ENCODE measurements around the gene STYK1.

Gene STYK1

DNA sequence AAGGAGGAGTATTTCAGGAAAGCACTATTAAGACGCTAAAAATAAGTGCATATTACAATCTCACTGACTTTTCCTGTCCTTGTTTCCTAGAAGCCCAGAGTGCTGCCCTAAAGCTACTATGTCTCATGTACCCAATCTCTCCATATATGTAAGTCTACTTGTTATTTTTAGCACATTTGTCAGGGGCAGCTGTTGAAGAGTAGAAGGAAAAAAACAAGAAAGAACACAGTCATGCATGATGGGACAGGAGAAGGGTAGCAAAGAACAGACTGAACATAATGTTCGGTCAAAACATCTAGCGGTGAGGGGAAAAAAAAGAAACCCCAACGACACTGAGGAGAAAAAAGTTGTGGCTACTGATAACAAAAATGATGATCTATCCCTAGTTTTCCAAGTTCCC, 35.0 kb upstream of the STYK1 start:
- no peak overlapping the region for H3K4me3 ChIP-seq (ENCODE audit: low read depth, low read length)
- TF ChIP-seq, protein P1, sequence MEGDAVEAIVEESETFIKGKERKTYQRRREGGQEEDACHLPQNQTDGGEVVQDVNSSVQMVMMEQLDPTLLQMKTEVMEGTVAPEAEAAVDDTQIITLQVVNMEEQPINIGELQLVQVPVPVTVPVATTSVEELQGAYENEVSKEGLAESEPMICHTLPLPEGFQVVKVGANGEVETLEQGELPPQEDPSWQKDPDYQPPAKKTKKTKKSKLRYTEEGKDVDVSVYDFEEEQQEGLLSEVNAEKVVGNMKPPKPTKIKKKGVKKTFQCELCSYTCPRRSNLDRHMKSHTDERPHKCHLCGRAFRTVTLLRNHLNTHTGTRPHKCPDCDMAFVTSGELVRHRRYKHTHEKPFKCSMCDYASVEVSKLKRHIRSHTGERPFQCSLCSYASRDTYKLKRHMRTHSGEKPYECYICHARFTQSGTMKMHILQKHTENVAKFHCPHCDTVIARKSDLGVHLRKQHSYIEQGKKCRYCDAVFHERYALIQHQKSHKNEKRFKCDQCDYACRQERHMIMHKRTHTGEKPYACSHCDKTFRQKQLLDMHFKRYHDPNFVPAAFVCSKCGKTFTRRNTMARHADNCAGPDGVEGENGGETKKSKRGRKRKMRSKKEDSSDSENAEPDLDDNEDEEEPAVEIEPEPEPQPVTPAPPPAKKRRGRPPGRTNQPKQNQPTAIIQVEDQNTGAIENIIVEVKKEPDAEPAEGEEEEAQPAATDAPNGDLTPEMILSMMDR (conservative IDR thresholded peaks at IDR 0.05; ENCODE audit: low read depth, low read length): no peak
- no peak for DNase-seq (ENCODE audit: low read depth)

DNA sequence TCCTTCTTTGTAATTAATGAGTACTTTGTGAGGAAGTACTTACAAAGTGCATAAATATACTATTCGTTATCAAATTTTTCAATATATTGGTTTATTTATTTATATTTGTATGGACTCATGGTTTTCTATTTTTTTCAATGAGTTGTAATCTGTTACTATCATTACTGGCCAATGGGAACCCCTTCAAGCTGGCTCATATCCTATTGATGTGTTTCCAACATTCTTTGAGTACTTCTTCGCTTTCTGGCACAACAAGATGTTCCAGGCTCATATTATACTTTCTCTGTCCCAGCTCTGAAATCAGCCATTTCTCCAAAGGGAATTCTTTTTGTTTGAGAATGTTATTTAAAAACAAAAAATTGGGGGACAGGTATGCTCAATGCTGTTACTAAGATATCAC, 31.8 kb upstream of the STYK1 start:
- TF ChIP-seq, protein P1 (conservative IDR thresholded peaks at IDR 0.05; ENCODE audit: low read depth, low read length): no peak
- peak; percentile 85 for DNase-seq (ENCODE audit: low read depth)

DNA sequence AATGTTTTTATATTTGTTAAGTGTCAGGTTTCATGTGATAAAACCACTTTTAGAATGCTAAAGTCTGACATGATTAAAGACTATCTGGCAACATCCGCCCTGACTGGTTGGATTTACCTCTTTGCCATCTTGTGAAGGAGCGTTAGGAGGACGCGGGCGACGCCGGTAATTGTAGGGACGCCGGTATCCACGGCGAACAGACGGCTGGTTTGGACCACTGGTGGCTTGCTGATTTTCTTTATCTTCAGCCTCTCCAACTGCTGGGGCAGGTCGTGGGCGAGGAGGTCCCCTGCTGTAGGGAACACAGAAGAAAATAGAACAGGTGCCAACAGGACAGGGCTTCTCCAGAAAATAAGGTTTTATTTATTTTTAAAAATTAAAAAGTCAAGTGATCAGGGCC, 28.0 kb upstream of the STYK1 start:
- TF ChIP-seq, protein P1 (conservative IDR thresholded peaks at IDR 0.05; ENCODE audit: low read depth, low read length): no peak
- DNase-seq (ENCODE audit: low read depth): no peak
- H3K4me3 ChIP-seq (ENCODE audit: low read depth, low read length): no peak overlapping the region

More for the DNA sequence above, 31.8 kb upstream of the STYK1 start:
- H3K4me3 ChIP-seq (ENCODE audit: low read depth, low read length): no peak overlapping the region

DNA sequence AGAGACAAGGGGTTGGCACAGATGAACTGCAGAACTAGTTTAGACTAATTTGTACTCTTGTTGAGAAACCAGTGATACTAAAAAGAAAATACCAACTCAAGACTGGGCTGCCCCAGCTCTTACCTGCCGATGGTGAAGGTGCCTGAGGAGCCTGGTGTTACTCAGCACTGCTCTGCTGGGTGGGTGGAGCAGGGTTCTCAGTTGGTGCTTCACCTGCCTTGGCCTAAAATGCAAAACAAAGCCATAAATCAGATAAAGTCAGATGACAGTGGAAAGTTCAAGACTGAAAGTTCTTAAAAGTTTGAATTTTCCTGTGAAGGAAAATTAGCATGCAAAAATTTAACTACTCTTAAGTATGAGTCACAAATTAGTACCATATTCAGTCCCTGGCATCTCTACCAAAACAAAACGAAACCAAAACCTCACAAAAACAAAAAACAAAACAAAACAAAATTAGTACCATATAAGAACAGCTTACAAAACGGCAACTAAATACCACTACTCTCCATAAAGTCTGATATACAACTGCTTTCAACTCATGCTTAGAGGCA, 27.4 kb upstream of the STYK1 start:
- H3K4me3 ChIP-seq (ENCODE audit: low read depth, low read length): no peak overlapping the region
- DNase-seq (ENCODE audit: low read depth): no peak
- TF ChIP-seq, protein P1 (conservative IDR thresholded peaks at IDR 0.05; ENCODE audit: low read depth, low read length): no peak

DNA sequence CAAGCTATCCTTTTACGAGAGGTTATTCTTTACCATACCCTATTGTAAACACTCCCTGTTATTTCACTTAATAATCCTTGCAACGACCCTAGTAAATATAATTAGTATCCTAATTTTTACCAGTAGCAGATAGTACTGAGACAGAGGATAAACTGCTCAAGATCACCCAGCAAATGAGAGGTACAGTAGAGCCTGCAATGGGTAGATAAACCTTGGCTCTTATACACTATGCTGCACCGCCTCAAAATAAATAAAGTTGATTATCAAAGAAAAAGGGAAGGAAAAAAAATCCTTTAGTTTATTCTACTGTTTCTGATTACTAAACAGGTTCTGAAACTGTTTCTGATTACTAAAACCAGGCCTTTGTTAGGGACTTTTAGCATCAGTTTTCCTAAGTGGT, 26.7 kb upstream of the STYK1 start:
- TF ChIP-seq, protein P1 (conservative IDR thresholded peaks at IDR 0.05; ENCODE audit: low read depth, low read length): no peak
- H3K4me3 ChIP-seq (ENCODE audit: low read depth, low read length): no peak overlapping the region
- no peak for DNase-seq (ENCODE audit: low read depth)

DNA sequence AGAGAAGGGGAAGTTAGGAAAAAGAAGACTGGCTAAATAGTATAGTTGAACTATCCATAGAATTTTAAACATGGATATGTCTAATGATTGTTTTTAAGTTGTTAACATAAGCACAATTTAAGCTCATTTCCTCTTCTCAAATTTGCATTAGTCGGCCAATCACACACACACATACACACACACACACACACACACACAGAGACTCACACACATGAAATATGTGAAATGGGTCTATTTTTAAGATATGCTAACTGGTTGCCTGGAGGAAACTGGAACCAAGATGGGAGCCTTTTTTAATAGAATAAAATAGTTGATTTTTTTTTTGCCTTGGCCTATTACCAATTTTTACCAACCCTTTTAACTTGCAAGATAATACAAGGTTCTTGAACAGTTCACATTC, 24.0 kb upstream of the STYK1 start:
- no peak for DNase-seq (ENCODE audit: low read depth)
- TF ChIP-seq, protein P1 (conservative IDR thresholded peaks at IDR 0.05; ENCODE audit: low read depth, low read length): no peak
- no peak overlapping the region for H3K4me3 ChIP-seq (ENCODE audit: low read depth, low read length)

DNA sequence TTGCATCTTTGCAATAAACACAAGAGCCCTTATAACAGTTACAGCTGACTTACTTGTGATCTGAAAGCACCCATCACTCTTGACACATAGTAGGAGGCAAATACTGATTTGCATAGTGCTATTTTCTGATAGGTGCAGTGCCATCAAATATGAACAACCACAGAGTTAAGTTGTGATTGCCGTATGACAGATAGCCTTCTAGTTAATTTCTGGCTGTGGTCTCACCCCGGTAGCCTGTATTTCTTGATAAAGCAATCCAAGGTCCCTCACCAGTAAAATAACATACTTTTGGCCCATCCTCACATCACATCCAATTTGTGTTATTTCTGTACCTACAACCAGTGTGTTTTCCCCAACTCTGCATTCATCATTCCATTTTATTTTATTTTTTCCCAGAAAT, 23.3 kb upstream of the STYK1 start:
- TF ChIP-seq, protein P1 (conservative IDR thresholded peaks at IDR 0.05; ENCODE audit: low read depth, low read length): no peak
- DNase-seq (ENCODE audit: low read depth): no peak
- H3K4me3 ChIP-seq (ENCODE audit: low read depth, low read length): no peak overlapping the region

All from choroid plexus epithelial cell (primary cell).